Measurements from ENCODE around the gene FAM222A.

The FAM222A gene

DNA sequence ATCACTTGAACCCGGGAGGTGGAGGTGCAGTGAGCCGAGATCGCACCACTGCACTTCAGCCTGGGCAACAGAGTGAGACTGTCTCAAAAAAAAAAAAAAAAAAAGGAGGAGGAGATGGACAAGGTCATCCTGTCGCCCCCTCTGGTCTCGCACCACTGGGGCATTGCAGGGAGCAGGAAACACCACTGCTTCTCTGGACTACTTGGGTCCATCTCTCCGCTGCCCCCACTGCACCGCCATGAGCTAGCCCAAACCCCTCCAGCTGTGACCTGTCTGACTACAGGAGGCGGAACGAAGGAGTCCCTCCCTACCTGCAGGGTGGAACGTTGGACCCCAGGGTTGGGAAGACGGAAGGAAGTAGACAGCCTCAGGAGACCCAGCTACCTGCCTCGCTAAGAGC is 18.2 kb upstream of the FAM222A start:
- H3K27ac ChIP-seq (replicated peaks), result no peak overlapping the region
- no peak overlapping the region for H3K4me3 ChIP-seq (replicated peaks; ENCODE audit: insufficient read depth, low read length)
- TF ChIP-seq POLR2AphosphoS5 (IDR thresholded peaks at IDR 0.05; ENCODE audit: low read depth) (no peak), SPI1 (IDR thresholded peaks at IDR 0.05; ENCODE audit: borderline replicate concordance, low read depth) (no peak), GABPA (IDR thresholded peaks at IDR 0.05; ENCODE audit: low read depth) (no peak)
- TF ChIP-seq, protein P1, sequence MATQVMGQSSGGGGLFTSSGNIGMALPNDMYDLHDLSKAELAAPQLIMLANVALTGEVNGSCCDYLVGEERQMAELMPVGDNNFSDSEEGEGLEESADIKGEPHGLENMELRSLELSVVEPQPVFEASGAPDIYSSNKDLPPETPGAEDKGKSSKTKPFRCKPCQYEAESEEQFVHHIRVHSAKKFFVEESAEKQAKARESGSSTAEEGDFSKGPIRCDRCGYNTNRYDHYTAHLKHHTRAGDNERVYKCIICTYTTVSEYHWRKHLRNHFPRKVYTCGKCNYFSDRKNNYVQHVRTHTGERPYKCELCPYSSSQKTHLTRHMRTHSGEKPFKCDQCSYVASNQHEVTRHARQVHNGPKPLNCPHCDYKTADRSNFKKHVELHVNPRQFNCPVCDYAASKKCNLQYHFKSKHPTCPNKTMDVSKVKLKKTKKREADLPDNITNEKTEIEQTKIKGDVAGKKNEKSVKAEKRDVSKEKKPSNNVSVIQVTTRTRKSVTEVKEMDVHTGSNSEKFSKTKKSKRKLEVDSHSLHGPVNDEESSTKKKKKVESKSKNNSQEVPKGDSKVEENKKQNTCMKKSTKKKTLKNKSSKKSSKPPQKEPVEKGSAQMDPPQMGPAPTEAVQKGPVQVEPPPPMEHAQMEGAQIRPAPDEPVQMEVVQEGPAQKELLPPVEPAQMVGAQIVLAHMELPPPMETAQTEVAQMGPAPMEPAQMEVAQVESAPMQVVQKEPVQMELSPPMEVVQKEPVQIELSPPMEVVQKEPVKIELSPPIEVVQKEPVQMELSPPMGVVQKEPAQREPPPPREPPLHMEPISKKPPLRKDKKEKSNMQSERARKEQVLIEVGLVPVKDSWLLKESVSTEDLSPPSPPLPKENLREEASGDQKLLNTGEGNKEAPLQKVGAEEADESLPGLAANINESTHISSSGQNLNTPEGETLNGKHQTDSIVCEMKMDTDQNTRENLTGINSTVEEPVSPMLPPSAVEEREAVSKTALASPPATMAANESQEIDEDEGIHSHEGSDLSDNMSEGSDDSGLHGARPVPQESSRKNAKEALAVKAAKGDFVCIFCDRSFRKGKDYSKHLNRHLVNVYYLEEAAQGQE (IDR thresholded peaks at IDR 0.05; ENCODE audit: insufficient replicate concordance, low read depth), result no peak
- TF ChIP-seq, protein P2, sequence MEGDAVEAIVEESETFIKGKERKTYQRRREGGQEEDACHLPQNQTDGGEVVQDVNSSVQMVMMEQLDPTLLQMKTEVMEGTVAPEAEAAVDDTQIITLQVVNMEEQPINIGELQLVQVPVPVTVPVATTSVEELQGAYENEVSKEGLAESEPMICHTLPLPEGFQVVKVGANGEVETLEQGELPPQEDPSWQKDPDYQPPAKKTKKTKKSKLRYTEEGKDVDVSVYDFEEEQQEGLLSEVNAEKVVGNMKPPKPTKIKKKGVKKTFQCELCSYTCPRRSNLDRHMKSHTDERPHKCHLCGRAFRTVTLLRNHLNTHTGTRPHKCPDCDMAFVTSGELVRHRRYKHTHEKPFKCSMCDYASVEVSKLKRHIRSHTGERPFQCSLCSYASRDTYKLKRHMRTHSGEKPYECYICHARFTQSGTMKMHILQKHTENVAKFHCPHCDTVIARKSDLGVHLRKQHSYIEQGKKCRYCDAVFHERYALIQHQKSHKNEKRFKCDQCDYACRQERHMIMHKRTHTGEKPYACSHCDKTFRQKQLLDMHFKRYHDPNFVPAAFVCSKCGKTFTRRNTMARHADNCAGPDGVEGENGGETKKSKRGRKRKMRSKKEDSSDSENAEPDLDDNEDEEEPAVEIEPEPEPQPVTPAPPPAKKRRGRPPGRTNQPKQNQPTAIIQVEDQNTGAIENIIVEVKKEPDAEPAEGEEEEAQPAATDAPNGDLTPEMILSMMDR (IDR thresholded peaks at IDR 0.05; ENCODE audit: insufficient read depth, low read length), result no peak
- DNase-seq (ENCODE audit: low read depth in 1 of 2, low spot score in 1 of 2), result no peak
- H3K27me3 ChIP-seq (ENCODE audit: insufficient read depth, poor library complexity, severe bottlenecking), result peaks cover 4% of the 10 kb centered on the region

DNA sequence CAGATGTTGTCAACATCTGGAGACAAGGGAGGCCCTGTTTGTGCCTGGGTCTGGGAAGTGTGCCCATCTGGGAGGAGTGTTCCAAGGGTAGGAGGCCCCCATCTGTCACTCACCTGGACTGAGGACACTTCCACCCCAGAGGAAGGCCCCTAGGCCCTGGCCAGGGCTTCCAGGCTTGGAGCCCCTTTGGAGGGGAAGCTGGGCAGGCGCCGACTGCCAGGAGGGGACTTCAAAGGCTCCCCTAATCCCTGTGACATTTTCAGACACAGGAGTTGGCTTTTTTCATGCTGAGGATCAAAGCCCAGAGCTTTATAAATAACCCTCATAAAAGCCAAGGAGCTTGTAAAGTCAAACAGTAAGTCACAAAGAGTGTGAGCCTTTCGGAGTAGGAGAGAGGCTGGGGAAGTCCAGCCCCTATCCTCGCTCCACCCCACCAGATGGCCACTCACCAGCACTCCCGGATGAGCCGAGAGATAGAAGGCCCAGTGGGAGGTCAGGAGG is 17.6 kb upstream of the FAM222A start:
- no peak for DNase-seq (ENCODE audit: low read depth in 1 of 2, low spot score in 1 of 2)
- Histone ChIP-seq H3K27me3 (ENCODE audit: insufficient read depth, poor library complexity, severe bottlenecking) (peaks cover 4% of the 10 kb centered on the region), H3K27ac (replicated peaks) (no peak overlapping the region), H3K4me3 (replicated peaks; ENCODE audit: insufficient read depth, low read length) (no peak overlapping the region)
- TF ChIP-seq POLR2AphosphoS5 (IDR thresholded peaks at IDR 0.05; ENCODE audit: low read depth) (no peak), SPI1 (IDR thresholded peaks at IDR 0.05; ENCODE audit: borderline replicate concordance, low read depth) (no peak), GABPA (IDR thresholded peaks at IDR 0.05; ENCODE audit: low read depth) (no peak)
- TF ChIP-seq, protein P2 (IDR thresholded peaks at IDR 0.05; ENCODE audit: insufficient read depth, low read length), result no peak
- TF ChIP-seq, protein P1 (IDR thresholded peaks at IDR 0.05; ENCODE audit: insufficient replicate concordance, low read depth), result no peak

DNA sequence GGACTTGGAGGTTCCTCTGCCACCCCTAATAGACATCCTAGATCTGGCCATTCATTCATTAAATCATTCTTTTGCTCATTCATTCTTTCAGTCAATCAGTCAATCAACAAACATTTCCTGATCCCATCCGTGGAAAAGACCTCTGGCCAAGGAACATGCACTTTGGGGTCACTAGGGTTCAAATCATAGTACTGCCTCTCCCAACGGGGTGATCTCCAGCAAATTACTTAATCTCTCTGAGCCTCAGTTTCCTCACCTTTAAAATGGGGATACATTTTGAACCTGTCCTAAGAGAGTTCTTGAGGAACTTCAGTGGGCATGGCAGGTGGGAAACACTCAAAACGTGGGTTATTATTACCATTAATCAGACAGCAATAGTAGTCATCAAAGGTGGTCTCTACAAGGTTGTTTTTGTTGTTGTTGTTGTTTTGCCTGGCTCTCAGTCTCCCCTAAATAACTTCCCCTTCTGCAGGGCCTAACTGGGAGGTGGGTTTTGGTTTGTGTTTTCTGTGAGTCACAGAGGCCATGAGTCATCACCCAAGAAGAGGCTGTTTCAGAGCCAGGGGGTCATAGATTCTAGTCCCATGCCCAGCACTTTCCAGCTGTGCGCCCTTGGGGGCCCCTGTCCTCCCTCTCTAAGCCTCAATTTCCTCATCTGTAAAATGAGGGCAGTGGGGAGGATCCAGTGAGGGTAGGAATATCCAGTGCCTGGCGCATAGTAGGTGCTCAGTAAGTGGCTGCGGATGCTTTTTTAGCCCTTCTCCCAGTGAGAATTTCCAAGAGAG is 16.9 kb upstream of the FAM222A start:
- DNase-seq (ENCODE audit: low read depth in 1 of 2, low spot score in 1 of 2), result no peak
- TF ChIP-seq, protein P1 (IDR thresholded peaks at IDR 0.05; ENCODE audit: insufficient replicate concordance, low read depth), result no peak
- no peak overlapping the region for H3K4me3 ChIP-seq (replicated peaks; ENCODE audit: insufficient read depth, low read length)
- H3K27ac ChIP-seq (replicated peaks), result no peak overlapping the region
- peaks cover 5% of the 10 kb centered on the region for H3K27me3 ChIP-seq (ENCODE audit: insufficient read depth, poor library complexity, severe bottlenecking)
